Measurements from ENCODE around the gene LZTS2.

Gene LZTS2

DNA sequence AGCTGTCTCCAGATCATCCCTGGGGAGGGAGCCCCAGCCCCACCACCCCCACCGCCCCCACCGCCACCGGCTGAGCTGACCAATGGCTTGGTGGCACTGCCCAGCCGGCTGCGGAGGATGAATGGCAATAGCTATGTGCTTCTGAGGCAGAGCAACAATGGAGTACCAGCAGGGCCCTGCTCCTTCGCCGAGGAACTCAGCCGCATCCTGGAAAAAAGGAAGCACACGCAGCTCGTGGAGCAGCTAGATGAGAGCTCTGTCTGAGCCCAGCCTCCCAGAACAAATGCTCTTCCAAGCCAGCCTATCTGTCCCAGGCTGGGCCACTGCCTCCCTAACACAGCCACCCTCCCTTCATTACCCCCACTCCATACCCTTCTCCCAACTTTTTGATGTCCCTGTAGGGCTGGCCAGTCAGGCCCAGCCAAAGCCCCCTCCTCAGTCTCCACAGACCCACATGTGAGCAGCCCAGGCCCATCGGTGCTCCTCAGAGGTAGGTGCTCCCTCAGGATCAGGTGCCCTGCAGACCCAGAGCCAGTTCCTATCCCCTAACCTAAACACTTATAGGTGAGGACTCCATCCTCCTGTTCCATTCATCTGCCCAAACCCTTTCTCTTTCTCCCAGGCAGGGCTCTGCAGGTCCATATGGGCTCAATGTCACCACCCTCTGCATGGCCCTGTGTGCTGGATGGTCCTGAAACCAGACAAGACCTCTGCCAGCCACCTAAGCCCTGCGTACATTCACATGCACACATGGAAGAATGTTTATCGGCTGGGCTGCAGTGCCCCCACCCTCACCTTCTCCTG is 15.5 kb upstream of the LZTS2 start:
- TF ChIP-seq EZH2phosphoT487 (IDR thresholded peaks at IDR 0.05; ENCODE audit: borderline replicate concordance): no peak
- TF ChIP-seq, protein P1, sequence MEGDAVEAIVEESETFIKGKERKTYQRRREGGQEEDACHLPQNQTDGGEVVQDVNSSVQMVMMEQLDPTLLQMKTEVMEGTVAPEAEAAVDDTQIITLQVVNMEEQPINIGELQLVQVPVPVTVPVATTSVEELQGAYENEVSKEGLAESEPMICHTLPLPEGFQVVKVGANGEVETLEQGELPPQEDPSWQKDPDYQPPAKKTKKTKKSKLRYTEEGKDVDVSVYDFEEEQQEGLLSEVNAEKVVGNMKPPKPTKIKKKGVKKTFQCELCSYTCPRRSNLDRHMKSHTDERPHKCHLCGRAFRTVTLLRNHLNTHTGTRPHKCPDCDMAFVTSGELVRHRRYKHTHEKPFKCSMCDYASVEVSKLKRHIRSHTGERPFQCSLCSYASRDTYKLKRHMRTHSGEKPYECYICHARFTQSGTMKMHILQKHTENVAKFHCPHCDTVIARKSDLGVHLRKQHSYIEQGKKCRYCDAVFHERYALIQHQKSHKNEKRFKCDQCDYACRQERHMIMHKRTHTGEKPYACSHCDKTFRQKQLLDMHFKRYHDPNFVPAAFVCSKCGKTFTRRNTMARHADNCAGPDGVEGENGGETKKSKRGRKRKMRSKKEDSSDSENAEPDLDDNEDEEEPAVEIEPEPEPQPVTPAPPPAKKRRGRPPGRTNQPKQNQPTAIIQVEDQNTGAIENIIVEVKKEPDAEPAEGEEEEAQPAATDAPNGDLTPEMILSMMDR (conservative IDR thresholded peaks at IDR 0.05; ENCODE audit: low read length): no peak
- H2AFZ ChIP-seq (ENCODE audit: low read length): no peak overlapping the region
- H3K4me2 ChIP-seq (ENCODE audit: low read depth, low read length, poor library complexity, severe bottlenecking): no peak overlapping the region
- H4K20me1 ChIP-seq (ENCODE audit: insufficient read depth, low read length, poor library complexity, severe bottlenecking): peaks cover 23% of the 10 kb centered on the region
- H3K36me3 ChIP-seq (ENCODE audit: insufficient read depth, low read length): no peaks in the 10 kb centered on the region
- no peaks in the 10 kb centered on the region for H3K9me3 ChIP-seq (ENCODE audit: insufficient read depth, low read depth, low read length)
- no peaks in the 10 kb centered on the region for H3K27me3 ChIP-seq (ENCODE audit: insufficient read depth, low read length, poor library complexity, severe bottlenecking)
- peaks cover 38% of the 10 kb centered on the region for H3K79me2 ChIP-seq (ENCODE audit: insufficient read depth, low read length)
- no peak overlapping the region for H3K4me3 ChIP-seq (ENCODE audit: low read length, poor library complexity, severe bottlenecking)
- no peak overlapping the region for H3K9ac ChIP-seq (ENCODE audit: low read depth, low read length, poor library complexity, severe bottlenecking)
- H3K4me1 ChIP-seq (ENCODE audit: insufficient read depth, low read length, poor library complexity, severe bottlenecking): peaks cover 26% of the 10 kb centered on the region
- H3F3A ChIP-seq (ENCODE audit: low read depth): no peaks in the 10 kb centered on the region
- H3K9me2 ChIP-seq (replicated peaks; ENCODE audit: low read depth, low read length): no peaks in the 10 kb centered on the region

- H3K36me3 ChIP-seq (ENCODE audit: insufficient read depth, low read length): no peaks in the 10 kb centered on the region
Measured at GRCh38 chr10:100984672-100985177, 14.9 kb upstream of the LZTS2 start.

DNA sequence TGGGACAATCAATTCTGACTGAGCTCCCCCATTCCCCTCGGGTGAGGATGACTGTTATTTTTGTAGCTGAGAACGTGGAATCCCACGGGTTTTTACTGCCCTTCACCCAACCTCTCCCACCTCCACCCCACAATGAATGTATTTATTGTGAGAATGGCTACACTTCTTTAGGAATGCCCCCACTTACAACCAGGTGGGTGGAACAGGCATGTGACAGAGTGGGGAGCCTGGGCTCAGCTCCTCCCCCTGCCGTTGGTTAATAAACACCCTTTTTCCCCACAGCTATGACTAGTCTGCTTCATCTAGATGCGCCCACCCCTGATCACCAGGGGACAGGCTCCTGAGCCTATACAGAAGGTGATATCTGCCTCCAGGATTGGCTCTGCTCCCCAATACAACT is 14.3 kb upstream of the LZTS2 start:
- Histone ChIP-seq H2AFZ (ENCODE audit: low read length) (no peak overlapping the region), H3K4me1 (ENCODE audit: insufficient read depth, low read length, poor library complexity, severe bottlenecking) (peaks cover 33% of the 10 kb centered on the region), H3K9me3 (ENCODE audit: insufficient read depth, low read depth, low read length) (no peaks in the 10 kb centered on the region), H4K20me1 (ENCODE audit: insufficient read depth, low read length, poor library complexity, severe bottlenecking) (peaks cover 23% of the 10 kb centered on the region), H3K36me3 (ENCODE audit: insufficient read depth, low read length) (peaks cover 1% of the 10 kb centered on the region; the same call in 1 of the 2 replicates), H3K9ac (ENCODE audit: low read depth, low read length, poor library complexity, severe bottlenecking) (peak overlapping the region; percentile 1), H3K4me2 (ENCODE audit: low read depth, low read length, poor library complexity, severe bottlenecking) (peak overlapping the region; percentile 89), H3K27me3 (ENCODE audit: insufficient read depth, low read length, poor library complexity, severe bottlenecking) (no peaks in the 10 kb centered on the region), H3K4me3 (ENCODE audit: low read length, poor library complexity, severe bottlenecking) (no peak overlapping the region), H3K9me2 (replicated peaks; ENCODE audit: low read depth, low read length) (no peaks in the 10 kb centered on the region), H3K79me2 (ENCODE audit: insufficient read depth, low read length) (peaks cover 48% of the 10 kb centered on the region), H3F3A (ENCODE audit: low read depth) (no peaks in the 10 kb centered on the region)
- TF ChIP-seq EZH2phosphoT487 (IDR thresholded peaks at IDR 0.05; ENCODE audit: borderline replicate concordance): no peak
- TF ChIP-seq, protein P1 (conservative IDR thresholded peaks at IDR 0.05; ENCODE audit: low read length): no peak

More at GRCh38 chr10:100984672-100985177, 14.9 kb upstream of the LZTS2 start:
- Histone ChIP-seq H3K27me3 (ENCODE audit: insufficient read depth, low read length, poor library complexity, severe bottlenecking) (no peaks in the 10 kb centered on the region), H3K9ac (ENCODE audit: low read depth, low read length, poor library complexity, severe bottlenecking) (peak overlapping the region; percentile 1), H3K79me2 (ENCODE audit: insufficient read depth, low read length) (peaks cover 44% of the 10 kb centered on the region), H3F3A (ENCODE audit: low read depth) (no peaks in the 10 kb centered on the region), H3K4me3 (ENCODE audit: low read length, poor library complexity, severe bottlenecking) (no peak overlapping the region), H3K4me1 (ENCODE audit: insufficient read depth, low read length, poor library complexity, severe bottlenecking) (peaks cover 32% of the 10 kb centered on the region), H3K4me2 (ENCODE audit: low read depth, low read length, poor library complexity, severe bottlenecking) (no peak overlapping the region), H3K9me3 (ENCODE audit: insufficient read depth, low read depth, low read length) (no peaks in the 10 kb centered on the region), H4K20me1 (ENCODE audit: insufficient read depth, low read length, poor library complexity, severe bottlenecking) (peaks cover 23% of the 10 kb centered on the region), H3K9me2 (replicated peaks; ENCODE audit: low read depth, low read length) (no peaks in the 10 kb centered on the region), H2AFZ (ENCODE audit: low read length) (no peak overlapping the region)
- TF ChIP-seq, protein P1 (conservative IDR thresholded peaks at IDR 0.05; ENCODE audit: low read length): no peak
- no peak for TF ChIP-seq EZH2phosphoT487 (IDR thresholded peaks at IDR 0.05; ENCODE audit: borderline replicate concordance)
